Osteoblast (primary cell): ENCODE results near the gene COL8A1. TPM values are rescaled to one million over a fixed set of nuclear protein-coding genes. Genes with fewer than 3 reads are reported as not detected.

Experiments used
- DNase-seq: peaks from one replicate; pipeline ENCODE4 v3.0.0; 2011; ENCODE audit warnings: low spot score, mixed read lengths; ENCODE audit not compliant: insufficient read length; ENCODE audit errors: missing footprints
- H2AFZ ChIP-seq: 2 replicates; pipeline ENCODE4 v1.6.0; 2011; ENCODE audit warnings: mild to moderate bottlenecking, low read length
- H3K27ac ChIP-seq: 2 replicates; pipeline ENCODE4 v1.5.1; 2011; ENCODE audit warnings: mild to moderate bottlenecking, low read depth, low read length, moderate library complexity
- H3K27me3 ChIP-seq: 2 replicates; pipeline ENCODE4 v1.6.0; 2012; ENCODE audit warnings: mild to moderate bottlenecking, control low read depth, inconsistent platforms, low read length, moderate library complexity; ENCODE audit not compliant: insufficient read depth
- H3K36me3 ChIP-seq: 2 replicates; pipeline ENCODE4 v1.5.1; 2011; ENCODE audit warnings: mild to moderate bottlenecking, low read length, control low read depth, moderate library complexity; ENCODE audit not compliant: insufficient read depth
- H3K4me1 ChIP-seq: 2 replicates; pipeline ENCODE4 v1.5.1; 2011; ENCODE audit warnings: mild to moderate bottlenecking, low read length, control low read depth, moderate library complexity; ENCODE audit not compliant: insufficient read depth
- H3K4me2 ChIP-seq: 2 replicates; pipeline ENCODE4 v1.6.0; 2011; ENCODE audit warnings: mild to moderate bottlenecking, low read length; ENCODE audit not compliant: insufficient read depth
- H3K4me3 ChIP-seq: fragments of 200-600 bp; sonication (generic); 3 replicates; pipeline ENCODE4 v1.5.1; 2012; ENCODE audit warnings: mild to moderate bottlenecking, low read length, inconsistent platforms; ENCODE audit not compliant: insufficient read depth
- H3K79me2 ChIP-seq: 2 replicates; pipeline ENCODE4 v1.6.0; 2012; ENCODE audit warnings: mild to moderate bottlenecking, low read length, control low read depth, inconsistent platforms; ENCODE audit not compliant: insufficient read depth
- H3K9me3 ChIP-seq: 2 replicates; pipeline ENCODE4 v1.5.1; 2011; ENCODE audit warnings: low read depth, low read length, control low read depth
- H4K20me1 ChIP-seq: 2 replicates; pipeline ENCODE4 v1.6.0; 2012; ENCODE audit warnings: mild to moderate bottlenecking, low read length, control low read depth; ENCODE audit not compliant: insufficient read depth
- total RNA-seq: library from RNA; depleted of rRNA; stranded (reverse); fragments of >200 nt; gene quantifications from 2 replicates; pipeline ENCODE4 v1.2.3, GENCODE V29; 2012
- TF ChIP-seq, protein P1 (sequence below): IDR thresholded peaks from 2 replicates; pipeline ENCODE4 v1.5.1; 2011; ENCODE audit warnings: mild to moderate bottlenecking, low read depth, low read length, moderate library complexity; ENCODE audit errors: extremely low read depth

The COL8A1 gene
- total RNA-seq, 1 donor = 311 TPM

DNA sequence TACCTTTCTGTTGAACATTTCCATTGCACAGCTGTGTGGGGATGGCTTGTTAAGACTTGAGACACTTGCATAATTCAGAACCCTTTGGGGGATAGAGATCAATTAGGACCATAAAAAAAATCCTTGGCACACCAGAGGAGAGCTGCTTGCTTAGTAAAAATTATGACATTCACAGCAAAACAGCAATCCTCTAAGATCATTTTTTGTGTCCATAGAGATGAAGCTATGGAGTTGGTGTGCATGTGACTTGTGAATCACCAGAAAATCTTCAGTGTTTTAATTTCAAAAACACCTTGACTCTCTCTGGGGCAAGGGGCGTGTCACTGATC, 7.7 kb downstream of the COL8A1 start:
- TF ChIP-seq, protein P1, sequence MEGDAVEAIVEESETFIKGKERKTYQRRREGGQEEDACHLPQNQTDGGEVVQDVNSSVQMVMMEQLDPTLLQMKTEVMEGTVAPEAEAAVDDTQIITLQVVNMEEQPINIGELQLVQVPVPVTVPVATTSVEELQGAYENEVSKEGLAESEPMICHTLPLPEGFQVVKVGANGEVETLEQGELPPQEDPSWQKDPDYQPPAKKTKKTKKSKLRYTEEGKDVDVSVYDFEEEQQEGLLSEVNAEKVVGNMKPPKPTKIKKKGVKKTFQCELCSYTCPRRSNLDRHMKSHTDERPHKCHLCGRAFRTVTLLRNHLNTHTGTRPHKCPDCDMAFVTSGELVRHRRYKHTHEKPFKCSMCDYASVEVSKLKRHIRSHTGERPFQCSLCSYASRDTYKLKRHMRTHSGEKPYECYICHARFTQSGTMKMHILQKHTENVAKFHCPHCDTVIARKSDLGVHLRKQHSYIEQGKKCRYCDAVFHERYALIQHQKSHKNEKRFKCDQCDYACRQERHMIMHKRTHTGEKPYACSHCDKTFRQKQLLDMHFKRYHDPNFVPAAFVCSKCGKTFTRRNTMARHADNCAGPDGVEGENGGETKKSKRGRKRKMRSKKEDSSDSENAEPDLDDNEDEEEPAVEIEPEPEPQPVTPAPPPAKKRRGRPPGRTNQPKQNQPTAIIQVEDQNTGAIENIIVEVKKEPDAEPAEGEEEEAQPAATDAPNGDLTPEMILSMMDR = no peak
- no peaks in the 10 kb centered on the region for H3K9me3 ChIP-seq
- no peak overlapping the region for H3K4me3 ChIP-seq
- no peak for DNase-seq
- no peak overlapping the region for H2AFZ ChIP-seq
- peaks cover 56% of the 10 kb centered on the region for H3K36me3 ChIP-seq
- peaks cover 95% of the 10 kb centered on the region for H3K4me1 ChIP-seq
- H3K4me2 ChIP-seq = peak overlapping the region; percentile 98
- H3K27me3 ChIP-seq = no peaks in the 10 kb centered on the region
- peak overlapping the region; percentile 96 for H3K27ac ChIP-seq
- peaks cover 20% of the 10 kb centered on the region for H4K20me1 ChIP-seq
- peaks cover 98% of the 10 kb centered on the region for H3K79me2 ChIP-seq

DNA sequence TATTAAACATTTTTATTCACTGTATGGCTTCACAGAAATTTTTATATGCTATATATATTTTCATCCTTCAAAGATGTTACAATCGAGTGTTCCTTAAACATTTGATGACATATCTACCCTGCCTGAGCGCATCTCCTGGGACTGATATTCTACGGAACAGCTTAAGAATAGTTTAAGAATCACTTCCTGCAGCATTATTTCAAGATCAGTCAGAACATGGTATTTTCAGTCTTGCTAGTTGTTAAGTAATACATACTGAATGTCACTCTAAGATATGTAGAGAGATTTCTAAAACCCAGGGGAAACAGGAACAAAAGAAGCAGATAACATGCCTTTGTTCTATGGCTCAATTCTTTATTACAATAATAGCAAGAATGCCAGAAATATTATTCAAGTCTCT, 8.7 kb downstream of the COL8A1 start:
- Histone ChIP-seq H2AFZ (no peak overlapping the region), H3K27me3 (no peaks in the 10 kb centered on the region), H3K4me3 (no peak overlapping the region), H4K20me1 (peaks cover 27% of the 10 kb centered on the region), H3K9me3 (no peaks in the 10 kb centered on the region), H3K36me3 (peaks cover 61% of the 10 kb centered on the region), H3K4me2 (peak overlapping the region; percentile 98), H3K27ac (peak overlapping the region; percentile 96), H3K79me2 (peaks cover 98% of the 10 kb centered on the region), H3K4me1 (peaks cover 95% of the 10 kb centered on the region)
- no peak for DNase-seq
- TF ChIP-seq, protein P1 = no peak

DNA sequence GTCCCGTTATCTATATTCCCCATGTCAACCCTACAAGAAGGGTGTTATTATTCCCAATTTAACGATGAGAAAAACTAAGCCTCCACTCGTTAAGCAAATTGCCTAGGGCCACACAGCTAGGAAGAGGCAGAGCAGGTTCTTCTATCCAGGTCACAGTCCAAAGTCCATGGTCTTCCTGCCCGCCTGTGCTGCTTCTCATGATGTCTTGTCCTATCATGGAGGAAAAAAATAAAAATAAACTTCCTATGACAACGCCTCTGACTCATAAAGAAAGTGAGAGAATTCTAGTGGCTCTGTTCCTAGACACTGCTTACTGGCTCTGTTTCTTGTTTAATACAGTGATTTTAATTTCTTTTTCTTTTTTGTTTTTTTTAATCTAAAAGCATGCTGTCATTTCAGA, 9.7 kb downstream of the COL8A1 start:
- no peaks in the 10 kb centered on the region for H3K27me3 ChIP-seq
- H3K9me3 ChIP-seq = no peaks in the 10 kb centered on the region
- H3K4me2 ChIP-seq = peak overlapping the region; percentile 37
- H3K4me1 ChIP-seq = peaks cover 89% of the 10 kb centered on the region
- TF ChIP-seq, protein P1 = no peak
- H3K36me3 ChIP-seq = peaks cover 62% of the 10 kb centered on the region
- DNase-seq = peak; percentile 47
- H4K20me1 ChIP-seq = peaks cover 27% of the 10 kb centered on the region
- H3K4me3 ChIP-seq = no peak overlapping the region
- H3K79me2 ChIP-seq = peaks cover 98% of the 10 kb centered on the region
- H2AFZ ChIP-seq = no peak overlapping the region
- H3K27ac ChIP-seq = peak overlapping the region; percentile 96

DNA sequence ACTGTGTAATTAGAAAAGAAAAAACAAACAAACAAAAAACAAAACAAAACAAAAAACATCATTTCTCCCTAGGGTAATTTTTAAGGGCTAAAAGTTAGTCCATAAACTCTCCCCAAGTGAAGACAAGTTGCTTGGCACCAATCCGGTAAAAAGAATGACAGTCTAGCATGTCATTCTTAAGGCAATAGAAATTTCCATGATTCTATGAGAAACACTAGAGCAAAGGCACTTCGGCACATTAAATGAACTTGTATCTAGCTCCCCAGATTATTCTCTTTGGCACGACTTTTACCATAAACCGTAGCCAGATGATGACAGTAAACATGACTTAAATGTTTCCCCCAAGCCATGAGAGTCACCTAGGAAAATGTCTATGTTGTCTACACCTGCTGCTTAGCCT, 10.1 kb downstream of the COL8A1 start:
- peaks cover 63% of the 10 kb centered on the region for H3K36me3 ChIP-seq
- H3K9me3 ChIP-seq = no peaks in the 10 kb centered on the region
- no peak overlapping the region for H2AFZ ChIP-seq
- peaks cover 98% of the 10 kb centered on the region for H3K79me2 ChIP-seq
- H3K27me3 ChIP-seq = no peaks in the 10 kb centered on the region
- peaks cover 27% of the 10 kb centered on the region for H4K20me1 ChIP-seq
- peaks cover 90% of the 10 kb centered on the region for H3K4me1 ChIP-seq
- H3K4me2 ChIP-seq = peak overlapping the region; percentile 37
- DNase-seq = no peak
- TF ChIP-seq, protein P1 = no peak
- H3K27ac ChIP-seq = peak overlapping the region; percentile 96
- no peak overlapping the region for H3K4me3 ChIP-seq
